ENCODE results near the gene USP2.
A peak's percentile ranks its signal among the peaks of the same experiment; 100 is the strongest.

Gene USP2

DNA sequence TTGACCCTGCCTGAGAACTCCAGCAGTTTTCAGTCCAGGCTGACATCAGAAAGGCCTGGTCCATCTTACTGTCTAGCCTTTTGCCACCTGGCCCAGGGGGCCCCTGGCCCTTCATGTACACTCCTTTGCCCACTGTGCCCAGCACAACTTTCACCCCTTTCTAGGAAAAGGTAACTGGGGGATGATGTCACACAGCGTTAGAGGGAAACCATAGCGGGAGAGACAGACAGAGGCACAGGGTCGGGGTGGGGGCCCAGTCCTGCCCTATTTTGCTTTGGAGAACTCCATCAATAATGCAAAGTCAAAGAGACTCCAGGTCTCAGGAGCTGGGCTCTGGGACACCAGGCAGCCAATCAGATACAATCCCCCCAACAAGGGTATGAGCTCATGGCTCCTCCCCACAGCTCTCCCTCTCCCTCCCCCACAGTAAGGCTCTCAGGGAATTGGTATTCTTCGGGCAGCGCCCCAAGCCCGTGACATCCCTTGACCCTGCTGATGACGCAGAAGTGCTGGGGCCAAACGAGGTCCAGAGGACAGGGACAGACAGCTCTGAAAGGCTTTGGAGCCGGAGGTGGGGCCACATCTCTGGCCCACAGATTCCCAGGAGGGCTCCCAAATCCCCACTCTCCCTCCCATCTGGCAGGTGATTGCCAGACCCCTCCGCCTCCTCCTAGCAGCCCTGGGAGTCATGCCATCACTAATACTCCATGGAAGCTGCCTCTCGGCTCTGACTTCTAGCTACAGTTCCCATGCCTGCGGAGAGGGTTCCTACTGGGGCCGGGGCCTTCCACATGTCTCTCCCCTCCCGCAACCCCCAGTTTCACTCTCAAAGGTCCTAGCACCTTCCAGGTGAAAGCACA, 5.9 kb downstream of the USP2 start:
- Histone ChIP-seq H4K20me1 (ENCODE audit: low read depth, low read length) (no peaks in the 10 kb centered on the region), H3K4me2 (ENCODE audit: low read depth, low read length, poor library complexity, severe bottlenecking) (no peak overlapping the region), H3K27me3 (ENCODE audit: low read length) (no peaks in the 10 kb centered on the region), H3K27ac (ENCODE audit: low read depth, low read length) (no peak overlapping the region), H3K9ac (ENCODE audit: low read length) (no peak overlapping the region), H3K9me3 (ENCODE audit: insufficient read depth, low read length) (no peaks in the 10 kb centered on the region), H3K79me2 (ENCODE audit: insufficient read depth, low read length) (no peaks in the 10 kb centered on the region), H2AFZ (ENCODE audit: low read depth, low read length, severe bottlenecking) (no peak overlapping the region), H3K9me2 (replicated peaks; ENCODE audit: insufficient read depth, low read length) (no peaks in the 10 kb centered on the region), H3K4me3 (ENCODE audit: insufficient read depth, low read length, poor library complexity, severe bottlenecking) (no peak overlapping the region), H3F3A (ENCODE audit: insufficient read depth) (no peaks in the 10 kb centered on the region), H3K36me3 (ENCODE audit: low read length) (no peaks in the 10 kb centered on the region)
- no peak for TF ChIP-seq EZH2phosphoT487 (conservative IDR thresholded peaks at IDR 0.05; ENCODE audit: low read length)
- TF ChIP-seq, protein P1, sequence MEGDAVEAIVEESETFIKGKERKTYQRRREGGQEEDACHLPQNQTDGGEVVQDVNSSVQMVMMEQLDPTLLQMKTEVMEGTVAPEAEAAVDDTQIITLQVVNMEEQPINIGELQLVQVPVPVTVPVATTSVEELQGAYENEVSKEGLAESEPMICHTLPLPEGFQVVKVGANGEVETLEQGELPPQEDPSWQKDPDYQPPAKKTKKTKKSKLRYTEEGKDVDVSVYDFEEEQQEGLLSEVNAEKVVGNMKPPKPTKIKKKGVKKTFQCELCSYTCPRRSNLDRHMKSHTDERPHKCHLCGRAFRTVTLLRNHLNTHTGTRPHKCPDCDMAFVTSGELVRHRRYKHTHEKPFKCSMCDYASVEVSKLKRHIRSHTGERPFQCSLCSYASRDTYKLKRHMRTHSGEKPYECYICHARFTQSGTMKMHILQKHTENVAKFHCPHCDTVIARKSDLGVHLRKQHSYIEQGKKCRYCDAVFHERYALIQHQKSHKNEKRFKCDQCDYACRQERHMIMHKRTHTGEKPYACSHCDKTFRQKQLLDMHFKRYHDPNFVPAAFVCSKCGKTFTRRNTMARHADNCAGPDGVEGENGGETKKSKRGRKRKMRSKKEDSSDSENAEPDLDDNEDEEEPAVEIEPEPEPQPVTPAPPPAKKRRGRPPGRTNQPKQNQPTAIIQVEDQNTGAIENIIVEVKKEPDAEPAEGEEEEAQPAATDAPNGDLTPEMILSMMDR (IDR thresholded peaks at IDR 0.05; ENCODE audit: insufficient read depth, low read length, poor library complexity, severe bottlenecking), result no peak

DNA sequence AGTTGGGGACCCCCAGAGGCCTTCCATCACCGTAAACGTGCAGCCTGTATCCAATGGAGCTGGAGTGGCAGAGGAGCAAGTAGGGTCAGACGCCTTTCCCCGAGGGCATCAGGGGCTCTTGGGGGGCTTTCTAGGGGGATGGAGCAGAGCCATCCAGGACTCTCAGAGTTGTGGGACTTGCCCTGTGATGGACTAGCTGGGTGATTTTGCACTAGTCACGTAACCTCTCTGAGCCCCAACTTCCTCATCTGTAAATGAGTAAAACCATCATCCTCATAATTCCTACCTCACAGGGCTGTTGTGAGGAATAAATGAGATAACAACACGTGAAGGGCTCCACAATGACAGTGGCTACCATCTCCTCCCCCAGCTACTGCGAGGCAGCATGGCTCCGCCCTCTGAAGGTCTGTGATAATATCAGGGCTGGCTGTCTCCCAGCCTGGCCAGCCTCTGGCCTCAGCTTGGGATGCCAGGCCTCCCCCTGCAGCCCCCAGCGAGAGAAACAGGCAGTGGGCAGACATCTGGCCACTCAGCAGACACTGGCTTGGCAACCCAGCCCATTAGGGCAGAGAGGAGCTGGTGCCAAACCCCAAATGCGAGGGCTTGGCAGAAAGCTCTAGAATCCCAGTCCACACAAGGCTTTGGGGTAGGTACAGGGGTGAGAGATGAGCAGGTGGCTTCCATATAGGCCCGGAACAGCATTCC, 6.7 kb downstream of the USP2 start:
- no peaks in the 10 kb centered on the region for H3K79me2 ChIP-seq (ENCODE audit: insufficient read depth, low read length)
- H3K4me2 ChIP-seq (ENCODE audit: low read depth, low read length, poor library complexity, severe bottlenecking), result no peak overlapping the region
- H3F3A ChIP-seq (ENCODE audit: insufficient read depth), result no peaks in the 10 kb centered on the region
- H3K36me3 ChIP-seq (ENCODE audit: low read length), result no peaks in the 10 kb centered on the region
- no peaks in the 10 kb centered on the region for H3K9me3 ChIP-seq (ENCODE audit: insufficient read depth, low read length)
- H3K27ac ChIP-seq (ENCODE audit: low read depth, low read length), result no peak overlapping the region
- no peak overlapping the region for H2AFZ ChIP-seq (ENCODE audit: low read depth, low read length, severe bottlenecking)
- H4K20me1 ChIP-seq (ENCODE audit: low read depth, low read length), result no peaks in the 10 kb centered on the region
- no peaks in the 10 kb centered on the region for H3K27me3 ChIP-seq (ENCODE audit: low read length)
- H3K9ac ChIP-seq (ENCODE audit: low read length), result no peak overlapping the region
- no peaks in the 10 kb centered on the region for H3K9me2 ChIP-seq (replicated peaks; ENCODE audit: insufficient read depth, low read length)
- TF ChIP-seq, protein P1 (IDR thresholded peaks at IDR 0.05; ENCODE audit: insufficient read depth, low read length, poor library complexity, severe bottlenecking), result no peak
- no peak for TF ChIP-seq EZH2phosphoT487 (conservative IDR thresholded peaks at IDR 0.05; ENCODE audit: low read length)
- no peak overlapping the region for H3K4me3 ChIP-seq (ENCODE audit: insufficient read depth, low read length, poor library complexity, severe bottlenecking)

DNA sequence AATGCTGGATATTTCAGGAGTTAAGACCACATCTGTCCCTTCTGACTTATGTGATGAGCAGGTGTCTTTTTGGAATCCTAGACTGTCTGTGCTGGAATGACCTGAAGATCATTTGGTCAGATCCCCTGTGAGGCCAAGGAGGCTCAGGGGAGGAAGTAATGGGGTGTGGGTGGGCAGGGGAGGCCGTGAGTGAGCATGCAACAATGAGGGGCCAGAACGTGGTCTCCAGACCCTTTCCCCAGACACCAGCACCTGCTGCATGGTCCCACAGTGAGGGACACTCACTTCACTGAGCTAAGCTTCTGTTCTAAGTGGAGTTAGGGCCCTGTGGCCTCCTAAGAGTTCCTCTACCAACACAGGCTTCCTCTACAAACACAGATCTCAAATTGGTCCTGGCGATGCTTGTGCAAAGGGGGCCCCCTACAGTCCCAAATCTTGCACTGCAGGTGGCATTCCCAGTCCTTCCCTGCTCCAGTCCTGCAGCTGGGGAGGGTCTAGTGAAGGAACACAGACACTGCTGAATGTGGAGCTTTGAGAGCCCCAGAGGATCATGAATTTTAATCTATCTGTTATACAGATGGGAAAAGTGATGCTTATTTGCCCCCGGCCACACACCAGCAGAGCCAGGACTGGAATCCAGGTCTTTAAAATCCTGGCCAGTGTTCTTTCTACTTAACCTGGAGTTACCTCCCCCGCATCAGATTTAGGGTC, 7.4 kb downstream of the USP2 start:
- H3K9me3 ChIP-seq (ENCODE audit: insufficient read depth, low read length), result no peaks in the 10 kb centered on the region
- TF ChIP-seq, protein P1 (IDR thresholded peaks at IDR 0.05; ENCODE audit: insufficient read depth, low read length, poor library complexity, severe bottlenecking), result peak; percentile 73
- no peak for TF ChIP-seq EZH2phosphoT487 (conservative IDR thresholded peaks at IDR 0.05; ENCODE audit: low read length)
- no peaks in the 10 kb centered on the region for H3K36me3 ChIP-seq (ENCODE audit: low read length)
- no peak overlapping the region for H3K9ac ChIP-seq (ENCODE audit: low read length)
- H3K27me3 ChIP-seq (ENCODE audit: low read length), result no peaks in the 10 kb centered on the region
- no peaks in the 10 kb centered on the region for H3K79me2 ChIP-seq (ENCODE audit: insufficient read depth, low read length)
- H3K27ac ChIP-seq (ENCODE audit: low read depth, low read length), result no peak overlapping the region
- H3K4me3 ChIP-seq (ENCODE audit: insufficient read depth, low read length, poor library complexity, severe bottlenecking), result no peak overlapping the region
- no peaks in the 10 kb centered on the region for H3K9me2 ChIP-seq (replicated peaks; ENCODE audit: insufficient read depth, low read length)
- H3F3A ChIP-seq (ENCODE audit: insufficient read depth), result no peaks in the 10 kb centered on the region
- no peak overlapping the region for H3K4me2 ChIP-seq (ENCODE audit: low read depth, low read length, poor library complexity, severe bottlenecking)
- no peaks in the 10 kb centered on the region for H4K20me1 ChIP-seq (ENCODE audit: low read depth, low read length)
- H2AFZ ChIP-seq (ENCODE audit: low read depth, low read length, severe bottlenecking), result no peak overlapping the region
